BJ (cell line): ENCODE measurements around the gene GADD45B. TPM values are rescaled to one million over a fixed set of nuclear protein-coding genes. Genes with fewer than 3 reads are reported as not detected.

ENCODE experiments used
- CTCF ChIA-PET: fragments of 350-600 bp; formaldehyde crosslinking; extraction: SDS; loops from one replicate; lab custom pipeline; 2021; ENCODE audit warnings: antibody characterized with exemption, inconsistent platforms; lab: Yijun Ruan, JAX
- POLR2A ChIA-PET: fragments of 300-600 bp; sonication (Branson Sonifier 250); formaldehyde crosslinking; extraction: SDS; loops from one replicate; lab custom pipeline; 2021; ENCODE audit warnings: antibody characterized with exemption; lab: Charles Lee
- DNase-seq: peaks from one replicate; pipeline ENCODE4 v3.0.0-alpha.2; 2011; ENCODE audit warnings: low read depth
- H3K27me3 ChIP-seq: 2 replicates; pipeline ENCODE4 v1.6.0; 2011; ENCODE audit warnings: low read length; ENCODE audit not compliant: control insufficient read depth, insufficient read depth
- H3K36me3 ChIP-seq: 2 replicates; pipeline ENCODE4 v1.5.1; 2011; ENCODE audit warnings: low read length; ENCODE audit not compliant: control insufficient read depth, insufficient read depth
- H3K4me3 ChIP-seq: 2 replicates; pipeline ENCODE4 v1.5.1; 2011; ENCODE audit warnings: low read depth, mild to moderate bottlenecking, control low read depth, low read length
- CTCF ChIP-seq: IDR thresholded peaks from 2 replicates; pipeline ENCODE4 v1.5.1; 2011; ENCODE audit warnings: low read depth, mild to moderate bottlenecking, control low read depth, inconsistent platforms, low read length, moderate library complexity; ENCODE audit not compliant: insufficient read depth
- polyA plus RNA-seq: library from polyadenylated mRNA; depleted of rRNA; stranded (reverse); fragments of >200 nt; gene quantifications from 2 replicates; pipeline ENCODE4 v1.2.3, GENCODE V29; 2011

The GADD45B gene
- polyA plus RNA-seq, 1 experiment = 69.8 TPM

- no peaks in the 10 kb centered on the region for H3K27me3 ChIP-seq
- DNase-seq = no peak
- CTCF ChIA-PET = interaction anchor here (1.4 to 2.7 kb wide), 2 partner anchors 98 to 131 kb away, joined by 5 to 9 read pairs; no protein-coding TSS in a partner anchor
- no peak for TF ChIP-seq CTCF
- POLR2A ChIA-PET = no interaction called here
- H3K4me3 ChIP-seq = no peak overlapping the region
- peaks cover 8% of the 10 kb centered on the region for H3K36me3 ChIP-seq
Observed at GRCh38 chr19:2481466-2481865, 5.5 kb downstream of the GADD45B start.

GRCh38 chr19:2482354-2483038 lies 6.6 kb downstream of the GADD45B start:
- no peak for DNase-seq
- ChIA-PET POLR2A (no interaction called here), CTCF (no interaction called here)
- Histone ChIP-seq H3K4me3 (no peak overlapping the region), H3K27me3 (no peaks in the 10 kb centered on the region), H3K36me3 (peaks cover 5% of the 10 kb centered on the region)
- TF ChIP-seq CTCF = no peak

- Histone ChIP-seq H3K4me3 (no peak overlapping the region), H3K36me3 (0 out of 2 replicates have a peak, but pooled peaks cover 2% of the 10 kb centered on the region), H3K27me3 (no peaks in the 10 kb centered on the region)
- no peak for TF ChIP-seq CTCF
- CTCF ChIA-PET = no interaction called here
- DNase-seq = no peak
- POLR2A ChIA-PET = no interaction called here
Observed at GRCh38 chr19:2483084-2483483, 7.2 kb downstream of the GADD45B start.

- H3K36me3 ChIP-seq = no peaks in the 10 kb centered on the region
- no peaks in the 10 kb centered on the region for H3K27me3 ChIP-seq
- H3K4me3 ChIP-seq = no peak overlapping the region
- ChIA-PET POLR2A (no interaction called here), CTCF (interaction anchor here (1.1 kb wide), 1 partner anchor 95 kb away, joined by 7 read pairs; no protein-coding TSS in a partner anchor)
- TF ChIP-seq CTCF = no peak
- no peak for DNase-seq
Observed at GRCh38 chr19:2483484-2484151, 7.7 kb downstream of the GADD45B start.

- POLR2A ChIA-PET = no interaction called here
- no peak for DNase-seq
- no peaks in the 10 kb centered on the region for H3K27me3 ChIP-seq
- no peak overlapping the region for H3K4me3 ChIP-seq
- CTCF ChIA-PET = interaction anchor here (0.5 to 1.1 kb wide), 2 partner anchors 95 to 153 kb away, joined by 3 to 7 read pairs; no protein-coding TSS in a partner anchor
- no peak for TF ChIP-seq CTCF
- no peaks in the 10 kb centered on the region for H3K36me3 ChIP-seq
Observed at GRCh38 chr19:2484178-2484937, 8.4 kb downstream of the GADD45B start.
